ENCODE measurements around the gene RNF224.
A peak's percentile ranks its signal among the peaks of the same experiment; 100 is the strongest.

The RNF224 gene

GRCh38 chr9:137227054-137227852 lies at the start of gene RNF224:
Gene RNF224, plus strand, starts transcription at chr9:137227502. Its CDS starts 834 bp downstream, at chr9:137228336.
- POLR2A ChIA-PET, result interaction anchor here (1.0 to 2.5 kb wide), 5 partner anchors 13 to 181 kb away, joined by 3 to 14 read pairs (median 4); partner anchors contain the start of genes ANAPC2, SSNA1 and TUBB4B
- CTCF ChIA-PET, result interaction anchor here (0.9 to 6.6 kb wide), 27 partner anchors 8 to 192 kb away, joined by 3 to 139 read pairs (median 5); partner anchors contain the start of genes ANAPC2, DPP7, NPDC1 and SAPCD2
- TF ChIP-seq CTCF (IDR thresholded peaks at IDR 0.05; ENCODE audit: insufficient read depth, low read length, missing control alignments), result peak; percentile 93
- no peak within 1 kb of the TSS for H3K4me3 ChIP-seq (ENCODE audit: low read depth, low read length)
- DNase-seq (ENCODE audit: low read depth, low spot score), result no peak

- no peak for DNase-seq (ENCODE audit: low read depth, low spot score)
- POLR2A ChIA-PET, result no interaction called here
- H3K4me3 ChIP-seq (ENCODE audit: low read depth, low read length), result no peak overlapping the region
- CTCF ChIA-PET, result interaction anchor here (0.9 to 5.4 kb wide), 5 partner anchors 9 to 58 kb away, joined by 3 to 30 read pairs (median 6); partner anchors contain the start of genes ANAPC2, LRRC26 and SSNA1
- TF ChIP-seq CTCF (IDR thresholded peaks at IDR 0.05; ENCODE audit: insufficient read depth, low read length, missing control alignments), result no peak
Measured at GRCh38 chr9:137178201-137178938, 48.9 kb upstream of the RNF224 start.

- TF ChIP-seq CTCF (IDR thresholded peaks at IDR 0.05; ENCODE audit: insufficient read depth, low read length, missing control alignments), result no peak
- DNase-seq (ENCODE audit: low read depth, low spot score), result no peak
- CTCF ChIA-PET, result interaction anchor here (0.9 to 2.1 kb wide), 3 partner anchors 10 to 58 kb away, joined by 3 to 7 read pairs (median 3); partner anchors contain the start of gene LRRC26
- H3K4me3 ChIP-seq (ENCODE audit: low read depth, low read length), result no peak overlapping the region
- POLR2A ChIA-PET, result no interaction called here
Measured at GRCh38 chr9:137178939-137179630, 48.2 kb upstream of the RNF224 start.

GRCh38 chr9:137179761-137180160 lies 47.5 kb upstream of the RNF224 start:
- DNase-seq (ENCODE audit: low read depth, low spot score), result no peak
- ChIA-PET CTCF (interaction anchor here (0.9 to 2.1 kb wide), 2 partner anchors 10 to 25 kb away, joined by 3 to 7 read pairs; partner anchors contain the start of gene LRRC26), POLR2A (no interaction called here)
- no peak for TF ChIP-seq CTCF (IDR thresholded peaks at IDR 0.05; ENCODE audit: insufficient read depth, low read length, missing control alignments)
- no peak overlapping the region for H3K4me3 ChIP-seq (ENCODE audit: low read depth, low read length)

- no peak for TF ChIP-seq CTCF (IDR thresholded peaks at IDR 0.05; ENCODE audit: insufficient read depth, low read length, missing control alignments)
- POLR2A ChIA-PET, result interaction anchor here (0.8 kb wide), 1 partner anchor 20 kb away, joined by 3 read pairs; no protein-coding TSS in a partner anchor
- CTCF ChIA-PET, result interaction anchor here (0.9 kb wide), 1 partner anchor 42 kb away, joined by 4 read pairs; the partner anchor contains the start of gene RNF208
- no peak for DNase-seq (ENCODE audit: low read depth, low spot score)
- no peak overlapping the region for H3K4me3 ChIP-seq (ENCODE audit: low read depth, low read length)
Measured at GRCh38 chr9:137180491-137180890, 46.8 kb upstream of the RNF224 start.
